HG02840 (cell line): ENCODE measurements around the gene OSMR.
"Not testable (repeated sequence)": the region's sequence is repeated elsewhere in the genome, so short reads cannot be mapped to it uniquely, and the experiment has no call there.

Experiments used
- ATAC-seq: cut with Tn5 transposase; IDR thresholded peaks from one replicate; pipeline ENCODE4 v1.9.1; 2021; ENCODE audit warnings: mild to moderate bottlenecking, moderate library complexity, moderate number of reproducible peaks; ENCODE audit not compliant: unreplicated experiment, low FRiP score

The OSMR gene

DNA sequence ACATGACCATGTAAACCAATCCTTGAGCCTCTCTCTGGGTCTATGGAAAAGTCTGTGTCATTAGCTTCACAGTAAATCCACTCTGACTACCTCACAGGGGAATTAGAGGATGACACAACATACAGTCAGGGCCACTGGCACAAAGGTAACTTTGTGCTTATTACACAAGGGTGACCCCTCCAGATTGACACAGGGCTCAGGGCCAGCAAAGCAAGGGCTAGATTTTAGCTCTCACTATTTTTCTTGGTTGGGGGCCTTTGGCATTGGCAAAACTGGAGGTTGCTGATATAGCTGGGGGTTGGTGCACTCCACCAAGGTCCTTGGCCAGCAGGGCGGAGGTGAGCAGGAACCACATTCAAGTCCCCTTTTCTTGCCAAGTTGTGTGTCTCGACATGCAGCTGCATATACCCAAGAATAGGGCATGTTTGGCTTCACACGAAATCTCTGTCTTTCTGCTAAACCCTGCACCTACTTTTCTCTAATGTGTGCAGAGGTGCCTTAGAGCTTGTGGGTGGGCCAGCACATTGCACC lies 15.2 kb upstream of the OSMR start:
- ATAC-seq: no peak

DNA sequence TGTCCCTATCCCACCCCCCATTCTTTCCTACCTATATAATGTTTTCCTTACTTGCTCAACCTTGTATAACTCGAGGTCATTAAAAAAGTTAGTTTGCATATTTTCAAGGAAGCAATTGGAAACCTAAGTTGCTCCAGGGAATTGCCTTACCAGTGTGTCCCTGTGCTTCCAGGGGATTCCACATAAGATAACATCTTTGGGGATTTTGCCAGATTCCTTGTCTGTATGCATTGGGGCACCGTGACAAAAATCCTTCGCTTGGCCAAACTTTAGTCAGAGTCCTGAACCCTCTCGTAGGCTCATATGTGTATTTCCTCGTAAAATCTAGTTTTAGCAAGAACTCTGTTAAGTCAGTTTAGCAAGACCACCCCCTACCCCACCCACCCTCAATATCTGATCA lies 14.7 kb upstream of the OSMR start:
- ATAC-seq: no peak

DNA sequence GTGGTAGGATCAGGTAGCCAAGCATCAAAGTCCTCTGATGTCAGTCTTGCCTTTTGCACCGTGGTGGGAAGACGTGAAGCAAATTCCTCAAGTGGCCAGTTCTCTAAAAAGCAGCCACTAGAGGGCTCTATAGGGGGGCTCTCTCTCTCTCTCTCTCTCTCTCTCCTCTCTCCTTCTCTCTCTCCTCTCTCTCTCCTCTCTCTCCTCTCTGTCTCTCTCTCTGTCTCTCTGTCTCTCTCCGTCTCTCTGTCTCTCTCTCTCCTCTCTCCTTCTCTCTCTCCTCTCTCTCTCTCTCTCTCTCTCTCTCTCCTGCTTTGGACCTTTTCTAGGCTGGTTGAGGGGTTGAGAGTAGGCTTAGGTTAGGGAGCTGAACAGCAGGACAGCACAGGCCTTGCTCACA lies 13.9 kb upstream of the OSMR start:
- ATAC-seq: no peak

DNA sequence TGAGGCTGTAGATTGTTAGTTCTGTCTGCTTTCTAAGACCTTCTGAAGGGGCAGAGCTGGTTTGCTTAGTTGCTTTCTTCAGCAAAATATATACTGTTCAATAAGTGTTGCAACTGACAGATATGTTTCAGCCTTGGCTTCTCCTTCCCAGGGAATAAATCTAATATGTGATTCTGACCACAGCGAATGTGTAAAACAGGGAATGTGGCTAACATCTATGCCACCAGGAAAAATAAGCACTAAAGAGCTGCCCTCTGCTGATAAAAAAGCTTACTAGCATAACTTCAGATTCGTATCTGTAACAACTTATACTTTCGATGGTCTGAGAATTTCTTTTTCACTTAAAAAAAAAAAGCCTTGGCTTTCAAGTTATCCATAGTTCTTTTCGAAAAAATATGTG lies 13.0 kb upstream of the OSMR start:
- no peak for ATAC-seq

DNA sequence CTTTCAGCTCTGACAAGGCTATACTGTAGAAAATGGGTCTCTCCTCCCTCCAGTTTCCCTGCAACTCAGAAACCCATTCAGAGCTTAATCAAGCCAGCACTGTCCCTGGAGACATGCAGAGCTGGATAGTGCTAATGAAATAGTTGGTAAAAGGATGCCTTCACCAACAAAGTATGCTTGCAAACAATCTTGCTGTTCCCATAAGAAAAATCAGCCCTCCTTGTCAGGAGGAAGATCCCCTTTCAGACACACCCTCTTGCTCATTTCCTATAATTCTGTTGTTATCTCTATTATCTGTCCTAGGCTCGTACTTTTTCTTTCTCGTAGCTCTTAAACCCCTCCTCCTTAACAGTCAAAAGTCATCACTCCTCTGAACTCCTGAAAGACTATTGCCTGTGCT lies 9.9 kb upstream of the OSMR start:
- ATAC-seq: no peak

DNA sequence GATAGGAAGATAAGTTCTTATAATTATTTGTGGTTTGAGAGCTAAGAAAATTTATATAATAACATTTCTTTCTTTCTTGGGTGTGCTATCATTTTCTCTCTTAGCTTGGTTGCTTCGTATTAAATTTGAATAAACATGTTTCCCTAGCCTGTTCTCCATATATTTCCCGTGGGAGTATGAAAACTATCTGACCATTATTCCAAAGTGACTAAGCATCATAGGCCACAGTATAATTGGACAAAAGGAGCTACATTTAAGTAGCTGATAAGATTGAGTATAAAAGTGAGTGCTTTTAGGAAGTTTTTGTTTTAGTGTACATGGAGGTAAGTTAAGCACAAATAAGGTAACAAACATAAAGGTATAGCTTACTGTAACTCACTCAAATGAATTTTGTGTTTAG lies 8.4 kb upstream of the OSMR start:
- no peak for ATAC-seq

DNA sequence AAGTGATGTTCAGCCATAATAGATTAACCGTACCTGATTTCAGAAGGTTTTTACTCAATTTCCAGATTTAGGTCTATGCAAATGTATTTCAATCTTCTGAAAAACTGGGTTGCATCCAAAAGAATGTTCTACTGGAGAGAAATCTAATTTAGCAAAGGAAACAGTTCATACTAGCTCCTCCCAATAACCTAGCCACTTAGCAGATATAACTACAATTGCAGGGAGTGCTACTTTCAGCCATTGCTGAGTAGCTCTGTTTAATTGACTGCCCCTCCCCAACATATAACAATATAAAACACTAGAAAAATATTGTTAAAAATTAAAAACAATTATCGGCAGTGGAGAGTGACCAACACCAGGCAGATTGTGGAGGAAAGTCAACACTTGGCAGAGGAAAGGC lies 7.9 kb upstream of the OSMR start:
- no peak for ATAC-seq

DNA sequence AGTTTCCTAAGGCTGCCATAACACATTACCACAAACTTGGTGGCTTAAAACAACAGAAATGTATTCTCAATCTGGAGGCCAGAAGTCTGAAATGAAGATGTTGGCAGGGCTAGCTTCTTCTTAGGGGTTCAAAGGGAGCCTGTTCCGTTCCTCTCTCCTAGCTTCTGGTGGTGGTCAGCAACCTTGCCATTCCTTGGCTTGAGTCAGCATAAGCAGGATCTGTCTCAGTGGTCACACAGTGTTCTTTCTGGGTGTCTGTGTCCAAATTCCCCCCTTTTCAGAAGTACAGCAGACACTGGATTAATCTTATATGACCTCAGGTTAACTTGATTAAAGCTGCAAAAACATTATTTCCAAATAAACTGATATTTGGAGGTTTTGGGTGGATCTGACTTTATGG lies 2.1 kb upstream of the OSMR start:
- no peak for ATAC-seq

DNA sequence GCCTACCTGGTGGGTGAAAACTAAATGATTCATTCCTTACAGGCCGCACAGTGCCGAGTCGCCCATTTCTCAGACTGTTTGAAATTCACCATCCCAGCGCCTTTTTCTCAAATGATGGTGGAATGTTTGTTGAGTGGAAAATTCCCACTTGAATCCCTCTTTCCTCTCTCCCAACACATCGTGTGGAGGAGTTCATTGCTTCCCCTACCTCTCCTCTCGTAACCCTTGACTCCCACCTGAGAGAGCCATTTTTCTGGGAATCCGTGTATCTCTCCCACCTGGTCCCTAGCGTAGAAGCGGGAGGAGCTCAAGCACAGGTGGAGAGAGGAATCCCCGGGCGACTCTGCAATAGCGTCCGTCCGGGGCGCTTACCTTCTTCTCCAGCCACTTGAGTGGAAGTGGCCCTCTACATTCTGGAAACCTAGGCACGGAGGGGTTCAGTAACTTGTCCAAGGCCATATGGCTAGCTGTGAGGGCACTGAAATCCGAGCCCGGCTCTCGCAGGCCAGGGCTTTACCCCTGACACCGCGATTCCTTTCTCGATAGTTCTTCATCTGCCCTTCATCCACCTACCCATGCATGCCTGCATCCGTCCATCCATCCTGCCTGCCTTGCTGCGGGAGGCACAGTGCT lies 683 bp downstream of the OSMR start:
- ATAC-seq: no peak

DNA sequence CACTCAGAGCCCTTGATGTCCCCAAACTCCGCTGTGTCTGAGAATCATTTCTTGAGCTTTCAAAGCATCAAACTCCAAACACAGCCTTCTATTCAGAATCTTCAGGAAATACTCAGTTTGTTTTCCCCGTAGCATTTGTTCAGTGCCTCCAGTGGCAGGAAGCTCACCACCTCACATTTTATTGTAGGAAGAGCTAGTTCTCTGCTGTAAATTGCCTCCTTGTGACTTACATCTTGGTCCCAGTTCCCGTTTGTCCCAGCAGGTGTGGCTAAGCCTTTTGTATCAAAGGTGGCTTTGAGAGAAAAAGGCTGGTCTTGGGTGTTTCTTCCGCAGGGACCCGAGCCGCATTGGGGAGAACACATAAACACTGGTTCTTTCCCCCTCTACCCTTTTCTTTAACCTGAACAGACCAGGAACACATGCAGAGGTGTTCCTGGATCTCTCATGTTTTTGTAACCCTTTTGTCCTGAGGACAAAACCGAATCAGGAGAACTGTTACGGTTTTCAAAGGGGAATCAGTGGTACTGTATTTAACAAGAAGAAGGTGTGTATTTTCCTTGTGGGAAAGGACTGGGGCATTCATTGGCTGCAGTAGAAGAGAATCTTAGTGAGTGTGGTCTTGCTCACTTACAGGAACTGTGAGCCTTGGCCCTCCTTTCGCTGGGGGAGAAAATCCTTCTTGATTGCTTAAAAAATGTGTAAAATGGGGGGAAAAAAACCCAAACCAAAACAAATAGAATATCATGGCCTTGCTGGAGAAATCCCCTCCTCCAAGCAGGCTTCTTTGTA lies 1.9 kb downstream of the OSMR start:
- ATAC-seq: no peak

DNA sequence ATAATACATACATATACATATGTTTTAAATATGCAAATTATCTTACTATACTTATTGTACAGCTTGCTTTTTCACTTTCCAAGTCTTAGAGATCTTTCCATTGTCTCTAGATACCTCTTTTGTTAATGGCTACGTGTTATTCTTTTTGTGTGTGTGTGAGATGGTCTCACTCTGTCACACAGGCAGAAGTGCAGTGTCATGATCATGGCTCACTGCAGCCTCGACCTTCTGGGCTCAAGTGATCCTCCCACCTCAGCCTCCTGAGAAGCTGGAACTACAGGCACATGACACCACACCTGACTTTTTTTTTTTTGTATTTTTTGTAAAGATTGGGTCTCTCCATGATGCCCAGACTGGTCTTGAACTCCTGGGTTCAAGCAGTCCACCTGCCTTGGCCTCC lies 2.8 kb downstream of the OSMR start:
- no peak for ATAC-seq

DNA sequence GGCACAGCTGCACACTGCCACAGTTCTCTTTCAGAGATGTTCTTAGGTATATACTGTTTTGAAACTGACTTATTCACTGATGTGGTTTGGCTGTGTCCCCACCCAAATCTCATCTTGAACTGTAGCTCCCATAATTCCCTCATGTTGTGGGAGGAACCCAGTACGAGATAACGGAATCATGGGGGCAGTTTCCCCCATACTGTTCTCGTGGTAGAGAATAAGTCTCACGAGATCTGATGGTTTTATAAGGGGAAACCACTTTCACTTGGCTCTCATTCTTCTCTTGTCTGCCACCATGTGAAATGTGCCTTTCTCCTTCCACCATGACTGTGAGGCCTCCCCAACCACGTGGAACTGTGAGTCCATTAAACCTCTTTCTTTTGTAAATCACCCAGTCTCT lies 5.8 kb downstream of the OSMR start:
- not testable (repeated sequence) for ATAC-seq

DNA sequence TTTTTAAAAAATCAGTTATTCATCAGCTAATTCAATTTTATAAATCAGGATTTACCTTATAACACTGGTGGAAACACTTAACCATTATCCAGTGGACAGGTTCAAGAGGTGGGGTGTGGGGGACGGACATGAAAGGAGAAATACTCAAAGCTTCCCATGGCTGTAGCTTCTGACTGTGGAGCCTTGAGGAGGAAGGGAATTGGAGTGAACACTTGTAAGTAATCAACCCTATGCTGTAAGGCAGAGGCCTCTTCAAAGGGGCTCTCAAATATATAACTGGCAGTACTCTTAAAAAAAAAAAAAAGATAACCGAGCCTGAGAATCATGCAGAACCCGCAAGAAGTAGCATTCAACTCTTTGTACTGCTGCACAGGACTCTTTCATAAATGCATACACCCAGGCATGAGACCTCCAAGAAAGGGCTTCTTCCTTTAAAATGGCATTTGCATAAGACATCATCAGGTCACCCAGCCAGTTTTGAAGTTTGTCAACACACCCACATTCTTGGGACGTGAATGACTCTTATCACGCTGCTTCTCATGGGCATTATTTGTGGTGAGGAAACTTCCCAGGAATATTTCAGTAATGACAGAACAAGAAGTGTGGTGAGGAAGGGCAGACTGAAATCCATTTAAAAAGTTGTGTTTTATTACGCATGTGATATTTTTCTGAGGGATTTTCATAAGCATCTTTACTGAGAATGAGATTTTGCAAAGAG lies 8.1 kb downstream of the OSMR start:
- no peak for ATAC-seq

DNA sequence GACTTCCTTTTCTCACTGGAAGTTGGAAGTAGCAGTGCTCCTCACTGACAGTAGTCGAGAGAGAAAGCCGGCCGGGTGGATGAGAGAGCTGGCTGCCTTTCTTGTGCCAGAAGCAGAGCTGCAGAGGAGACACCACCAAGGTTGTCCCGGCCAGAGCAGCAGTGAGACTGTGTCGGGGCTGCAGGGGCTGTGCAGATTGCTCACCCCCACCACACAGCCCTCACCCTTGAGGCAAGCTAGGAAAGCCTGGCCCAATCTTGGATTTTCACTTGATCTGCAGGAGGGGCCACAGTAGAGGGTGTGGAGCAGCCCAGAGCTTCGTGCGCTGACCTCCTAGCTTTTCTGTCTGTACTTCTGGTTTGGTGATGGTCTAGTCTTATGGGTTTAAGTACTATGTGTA lies 9.1 kb downstream of the OSMR start:
- ATAC-seq: no peak

DNA sequence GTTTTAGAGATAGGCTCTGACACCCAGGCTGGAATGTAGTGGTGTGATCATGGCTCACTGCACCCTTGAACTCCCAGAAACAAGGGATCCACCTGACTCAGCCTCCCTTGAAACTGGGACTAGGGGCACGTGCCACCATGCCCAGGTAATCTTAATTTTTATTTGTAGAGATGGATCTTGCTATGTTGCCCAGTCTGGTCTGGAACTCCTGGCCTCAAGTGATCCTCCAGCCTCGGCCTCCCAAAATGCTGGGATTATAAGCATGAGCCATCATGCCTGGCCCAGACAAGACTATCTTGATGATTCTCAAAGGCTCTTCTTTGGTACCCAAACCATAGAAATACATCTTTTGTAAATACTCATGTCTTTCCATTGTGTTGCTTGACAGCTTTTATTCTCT lies 10.8 kb downstream of the OSMR start:
- ATAC-seq: no peak

DNA sequence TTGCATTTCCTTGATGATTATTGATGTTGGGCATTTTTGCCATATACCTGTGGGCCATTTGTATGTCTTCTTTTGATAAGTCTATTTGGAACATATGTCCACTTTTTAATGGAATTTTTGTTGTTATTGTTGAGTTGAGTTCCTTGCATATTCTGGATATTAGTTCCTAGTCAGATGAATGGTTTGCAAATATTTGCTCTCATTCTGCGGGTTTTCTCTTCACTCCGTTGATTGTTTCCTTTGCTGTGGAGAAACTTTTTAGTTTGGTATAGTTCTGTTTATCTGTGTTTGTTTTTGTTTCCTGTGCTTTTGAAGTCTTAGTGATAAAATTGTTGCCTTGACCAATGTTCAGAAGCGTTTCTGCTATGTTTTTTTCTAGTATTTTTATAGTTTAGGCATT lies 13.0 kb downstream of the OSMR start:
- no peak for ATAC-seq

DNA sequence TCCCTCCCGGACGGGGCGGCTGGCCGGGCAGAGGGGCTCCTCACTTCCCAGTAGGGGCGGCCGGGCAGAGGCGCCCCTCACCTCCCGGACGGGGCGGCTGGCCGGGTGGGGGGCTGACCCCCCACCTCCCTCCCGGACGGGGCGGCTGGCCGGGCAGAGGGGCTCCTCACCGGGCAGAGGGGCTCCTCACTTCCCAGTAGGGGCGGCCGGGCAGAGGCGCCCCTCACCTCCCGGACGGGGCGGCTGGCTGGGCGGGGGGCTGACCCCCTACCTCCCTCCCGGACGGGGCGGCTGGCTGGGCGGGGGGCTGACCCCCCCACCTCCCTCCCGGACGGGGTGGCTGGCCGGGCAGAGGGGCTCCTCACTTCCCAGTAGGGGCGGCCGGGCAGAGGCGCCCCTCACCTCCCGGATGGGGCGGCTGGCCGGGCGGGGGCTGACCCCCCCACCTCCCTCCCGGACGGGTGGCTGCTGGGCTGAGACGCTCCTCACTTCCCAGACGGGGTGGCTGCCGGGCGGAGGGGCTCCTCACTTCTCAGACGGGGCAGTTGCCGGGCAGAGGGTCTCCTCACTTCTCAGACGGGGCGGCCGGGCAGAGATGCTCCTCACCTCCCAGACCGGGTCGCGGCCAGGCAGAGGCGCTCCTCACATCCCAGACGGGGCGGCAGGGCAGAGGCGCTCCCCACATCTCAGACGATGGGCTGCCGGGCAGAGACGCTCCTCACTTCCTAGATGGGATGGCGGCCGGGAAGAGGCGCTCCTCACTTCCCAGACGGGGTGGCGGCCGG lies 16.4 kb downstream of the OSMR start:
- ATAC-seq: not testable (repeated sequence)

DNA sequence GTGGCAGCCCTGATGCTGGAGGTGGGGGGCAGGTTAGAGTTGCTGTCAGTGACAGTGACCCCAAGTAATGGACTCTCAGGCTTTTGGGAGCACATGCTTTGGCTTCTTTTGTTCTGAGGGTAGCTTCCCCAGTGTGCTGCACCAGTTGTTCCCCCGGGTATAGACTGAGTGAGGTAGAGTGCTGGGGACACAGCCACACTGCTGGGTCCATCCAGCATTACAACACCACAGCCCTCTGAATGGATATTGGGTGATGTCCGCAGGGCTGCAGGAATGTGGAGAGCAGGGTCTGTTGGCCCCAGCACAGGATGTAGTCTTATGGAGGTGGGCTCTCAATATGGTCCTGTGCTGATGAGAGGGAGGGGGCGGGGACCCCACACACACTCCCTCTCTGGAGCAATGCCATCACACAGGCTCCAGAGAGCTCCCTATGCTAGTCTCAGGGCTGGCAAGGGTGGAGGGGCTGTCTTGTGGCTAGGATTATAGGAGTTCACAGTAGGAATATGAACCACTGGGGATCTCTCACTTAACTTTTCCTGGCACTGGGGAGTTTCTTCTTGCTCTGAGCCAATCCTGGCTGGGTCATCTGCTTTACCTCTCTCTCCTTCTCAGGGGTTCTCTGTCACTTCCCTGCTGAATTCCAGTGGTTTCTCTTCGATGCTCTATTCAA lies 20.7 kb downstream of the OSMR start:
- ATAC-seq: no peak

DNA sequence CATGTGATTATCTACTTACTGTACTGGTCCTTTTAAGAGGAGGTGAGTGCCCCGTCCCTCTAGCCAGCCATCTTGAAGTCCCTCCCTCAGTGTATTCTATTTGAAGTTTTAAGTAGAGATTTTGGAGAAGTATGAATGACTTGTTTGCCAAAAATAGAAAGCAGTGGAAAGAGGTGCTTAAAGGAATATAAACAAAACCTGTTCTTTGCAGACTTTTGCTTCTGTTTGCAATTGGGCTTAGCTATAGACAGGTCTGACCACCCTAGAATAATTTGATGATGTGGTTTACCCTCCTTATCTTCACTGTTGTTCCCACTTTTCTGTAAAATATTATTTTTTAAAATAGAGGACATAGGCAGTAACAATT lies 21.2 kb downstream of the OSMR start:
- ATAC-seq: no peak

DNA sequence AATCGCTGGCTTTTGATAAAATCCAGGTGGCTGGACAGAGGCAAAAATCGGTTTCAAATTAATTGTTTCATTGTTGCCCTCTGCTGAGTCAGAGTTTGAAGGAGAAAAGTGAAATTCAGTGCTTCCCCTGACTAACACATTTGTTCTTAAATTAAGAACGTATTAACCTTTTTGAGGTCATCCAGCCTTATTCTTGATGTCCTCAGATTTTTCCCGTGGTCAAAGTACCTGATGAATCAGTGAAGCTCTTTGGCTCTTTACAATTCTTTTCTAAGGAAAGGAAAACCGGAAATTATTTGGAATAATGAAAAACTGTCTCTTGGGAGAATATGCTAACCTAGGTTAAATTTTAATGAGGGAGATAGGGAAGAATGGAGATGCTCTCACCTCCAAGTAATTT lies 21.6 kb downstream of the OSMR start:
- ATAC-seq: no peak
